ENCODE data around the gene APBB3.

DNA sequence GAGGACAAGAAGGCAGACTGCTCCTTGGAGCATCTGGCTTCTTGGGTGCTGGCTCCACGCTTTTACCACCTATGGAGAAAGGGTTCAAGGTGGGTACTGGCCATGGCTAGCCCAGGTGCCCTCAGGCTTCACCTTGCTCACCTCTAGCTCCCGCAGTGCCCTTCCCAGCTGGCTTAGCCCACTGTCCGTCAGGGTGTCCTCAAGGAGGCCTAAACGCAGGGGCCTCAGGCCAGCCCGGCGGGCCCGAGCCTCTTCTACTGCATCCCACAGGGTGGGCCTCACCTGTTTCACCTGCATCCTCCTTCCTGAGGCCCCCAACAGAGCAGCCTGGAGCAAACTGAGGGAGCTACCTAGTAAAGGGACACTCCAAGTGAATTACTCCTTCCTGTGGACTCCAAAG lies 9.3 kb upstream of the APBB3 start:
- no peak for TF ChIP-seq EZH2 (IDR thresholded peaks at IDR 0.05; ENCODE audit: low read length, unreplicated experiment)
- TF ChIP-seq, protein P1, sequence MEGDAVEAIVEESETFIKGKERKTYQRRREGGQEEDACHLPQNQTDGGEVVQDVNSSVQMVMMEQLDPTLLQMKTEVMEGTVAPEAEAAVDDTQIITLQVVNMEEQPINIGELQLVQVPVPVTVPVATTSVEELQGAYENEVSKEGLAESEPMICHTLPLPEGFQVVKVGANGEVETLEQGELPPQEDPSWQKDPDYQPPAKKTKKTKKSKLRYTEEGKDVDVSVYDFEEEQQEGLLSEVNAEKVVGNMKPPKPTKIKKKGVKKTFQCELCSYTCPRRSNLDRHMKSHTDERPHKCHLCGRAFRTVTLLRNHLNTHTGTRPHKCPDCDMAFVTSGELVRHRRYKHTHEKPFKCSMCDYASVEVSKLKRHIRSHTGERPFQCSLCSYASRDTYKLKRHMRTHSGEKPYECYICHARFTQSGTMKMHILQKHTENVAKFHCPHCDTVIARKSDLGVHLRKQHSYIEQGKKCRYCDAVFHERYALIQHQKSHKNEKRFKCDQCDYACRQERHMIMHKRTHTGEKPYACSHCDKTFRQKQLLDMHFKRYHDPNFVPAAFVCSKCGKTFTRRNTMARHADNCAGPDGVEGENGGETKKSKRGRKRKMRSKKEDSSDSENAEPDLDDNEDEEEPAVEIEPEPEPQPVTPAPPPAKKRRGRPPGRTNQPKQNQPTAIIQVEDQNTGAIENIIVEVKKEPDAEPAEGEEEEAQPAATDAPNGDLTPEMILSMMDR (conservative IDR thresholded peaks at IDR 0.05; ENCODE audit: low read depth, low read length), result no peak
- no peak for TF ChIP-seq EZH2phosphoT487 (IDR thresholded peaks at IDR 0.05; ENCODE audit: borderline replicate concordance, low read length)
